Fibroblast of mammary gland (primary cell): Measurements from ENCODE around the gene OPN5.
A peak's percentile ranks its signal among the peaks of the same experiment; 100 is the strongest.

Experiments used
- DNase-seq: peaks from one replicate; pipeline ENCODE4 v3.0.0-alpha.2; 2010; ENCODE audit warnings: low read depth
- H3K4me3 ChIP-seq: 2 replicates; pipeline ENCODE4 v1.5.1; 2011; ENCODE audit warnings: low read depth, mild to moderate bottlenecking, low read length, moderate library complexity; ENCODE audit not compliant: control insufficient read depth
- TF ChIP-seq, protein P1 (sequence below): conservative IDR thresholded peaks from 2 replicates; pipeline ENCODE4 v1.5.1; 2011; ENCODE audit warnings: low read depth, low read length, inconsistent platforms; ENCODE audit not compliant: control insufficient read depth, insufficient read depth

The OPN5 gene

DNA sequence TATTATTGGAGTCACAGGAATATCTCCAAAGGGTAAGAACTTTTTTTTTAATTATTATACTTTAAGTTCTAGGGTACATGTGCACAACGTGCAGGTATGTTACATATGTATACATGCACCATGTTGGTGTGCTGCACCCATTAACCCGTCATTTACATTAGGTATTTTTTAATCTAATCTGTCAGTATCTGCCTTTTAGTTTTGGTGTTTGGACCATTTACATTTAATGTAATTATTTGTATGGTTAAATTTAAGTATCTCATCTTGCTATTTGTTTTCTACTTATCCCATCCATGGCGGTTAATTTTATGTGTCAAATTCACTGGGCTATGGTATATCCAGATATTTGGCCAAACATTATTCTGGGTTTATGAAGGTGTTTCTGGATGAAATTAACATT lies 15.4 kb upstream of the OPN5 start:
- TF ChIP-seq, protein P1, sequence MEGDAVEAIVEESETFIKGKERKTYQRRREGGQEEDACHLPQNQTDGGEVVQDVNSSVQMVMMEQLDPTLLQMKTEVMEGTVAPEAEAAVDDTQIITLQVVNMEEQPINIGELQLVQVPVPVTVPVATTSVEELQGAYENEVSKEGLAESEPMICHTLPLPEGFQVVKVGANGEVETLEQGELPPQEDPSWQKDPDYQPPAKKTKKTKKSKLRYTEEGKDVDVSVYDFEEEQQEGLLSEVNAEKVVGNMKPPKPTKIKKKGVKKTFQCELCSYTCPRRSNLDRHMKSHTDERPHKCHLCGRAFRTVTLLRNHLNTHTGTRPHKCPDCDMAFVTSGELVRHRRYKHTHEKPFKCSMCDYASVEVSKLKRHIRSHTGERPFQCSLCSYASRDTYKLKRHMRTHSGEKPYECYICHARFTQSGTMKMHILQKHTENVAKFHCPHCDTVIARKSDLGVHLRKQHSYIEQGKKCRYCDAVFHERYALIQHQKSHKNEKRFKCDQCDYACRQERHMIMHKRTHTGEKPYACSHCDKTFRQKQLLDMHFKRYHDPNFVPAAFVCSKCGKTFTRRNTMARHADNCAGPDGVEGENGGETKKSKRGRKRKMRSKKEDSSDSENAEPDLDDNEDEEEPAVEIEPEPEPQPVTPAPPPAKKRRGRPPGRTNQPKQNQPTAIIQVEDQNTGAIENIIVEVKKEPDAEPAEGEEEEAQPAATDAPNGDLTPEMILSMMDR, result no peak
- H3K4me3 ChIP-seq, result no peak overlapping the region
- DNase-seq, result no peak

- no peak for DNase-seq
- TF ChIP-seq, protein P1, result no peak
- no peak overlapping the region for H3K4me3 ChIP-seq
These were observed 14.7 kb upstream of the OPN5 start for GRCh38 chr6:47767102-47767501.

DNA sequence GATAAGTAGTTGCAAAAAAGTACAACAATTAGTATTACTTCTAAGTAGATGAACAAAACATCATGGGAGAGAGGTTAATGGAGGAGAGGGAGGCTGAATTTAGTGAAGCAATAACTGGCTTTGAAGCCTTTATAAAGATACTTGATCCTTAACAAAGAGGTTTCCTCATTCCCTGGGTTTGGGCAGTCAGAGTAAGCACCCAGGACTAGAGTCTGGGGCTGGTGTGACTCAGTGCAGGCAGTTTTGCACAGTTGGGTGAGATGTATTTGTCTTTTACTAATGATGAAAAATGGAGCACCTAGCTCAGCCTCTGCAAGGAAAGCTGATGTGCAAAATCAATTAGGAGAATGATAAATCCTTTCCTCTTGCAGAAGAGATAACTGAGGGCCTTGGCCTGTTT lies 11.8 kb upstream of the OPN5 start:
- no peak for DNase-seq
- H3K4me3 ChIP-seq, result no peak overlapping the region
- TF ChIP-seq, protein P1, result no peak

- TF ChIP-seq, protein P1, result no peak
- H3K4me3 ChIP-seq, result no peak overlapping the region
- no peak for DNase-seq
These were observed 9.5 kb upstream of the OPN5 start for GRCh38 chr6:47772359-47772758.

GRCh38 chr6:47773005-47773404 lies 8.8 kb upstream of the OPN5 start:
- TF ChIP-seq, protein P1, result no peak
- no peak for DNase-seq

GRCh38 chr6:47780510-47781356 lies 1.1 kb upstream of the OPN5 start:
- DNase-seq, result peak; percentile 73
- no peak overlapping the region for H3K4me3 ChIP-seq
- TF ChIP-seq, protein P1, result peak; percentile 73

More at GRCh38 chr6:47773005-47773404, 8.8 kb upstream of the OPN5 start:
- no peak overlapping the region for H3K4me3 ChIP-seq
